Fibroblast of villous mesenchyme (primary cell): ENCODE data around the gene TBC1D20. TPM values are rescaled to one million over a fixed set of nuclear protein-coding genes. Genes with fewer than 3 reads are reported as not detected.

Experiments
- DNase-seq: peaks from one replicate; pipeline ENCODE4 v3.0.0-alpha.2; 2010; ENCODE audit warnings: low read depth
- H3K4me3 ChIP-seq: 2 replicates; pipeline ENCODE4 v1.5.1; 2011; ENCODE audit warnings: low read depth, mild to moderate bottlenecking, low read length
- CTCF ChIP-seq: IDR thresholded peaks from 2 replicates; pipeline ENCODE4 v1.5.1; 2012; ENCODE audit warnings: low read depth, mild to moderate bottlenecking, low read length; ENCODE audit not compliant: insufficient read depth
- total RNA-seq: library from RNA; depleted of rRNA; stranded (reverse); fragments of >200 nt; gene quantifications from 2 replicates; pipeline ENCODE4 v1.2.3, GENCODE V29; 2012

TBC1D20 gene
- total RNA-seq, 1 donor, result 42.3 TPM

- no peak overlapping the region for H3K4me3 ChIP-seq
- no peak for DNase-seq
- no peak for TF ChIP-seq CTCF
These were observed 42.7 kb downstream of the TBC1D20 start for GRCh38 chr20:419556-420165.

- no peak overlapping the region for H3K4me3 ChIP-seq
- DNase-seq, result no peak
- no peak for TF ChIP-seq CTCF
These were observed 43.4 kb downstream of the TBC1D20 start for GRCh38 chr20:418858-419365.

- H3K4me3 ChIP-seq, result no peak overlapping the region
- no peak for DNase-seq
- no peak for TF ChIP-seq CTCF
These were observed 44.5 kb downstream of the TBC1D20 start for GRCh38 chr20:417801-418342.

- no peak for TF ChIP-seq CTCF
- no peak overlapping the region for H3K4me3 ChIP-seq
- no peak for DNase-seq
These were observed 45.2 kb downstream of the TBC1D20 start for GRCh38 chr20:416950-417800.

- no peak overlapping the region for H3K4me3 ChIP-seq
- no peak for TF ChIP-seq CTCF
- DNase-seq, result peak; percentile 59
These were observed 46.5 kb downstream of the TBC1D20 start for GRCh38 chr20:415820-416322.

- no peak for TF ChIP-seq CTCF
- no peak overlapping the region for H3K4me3 ChIP-seq
- DNase-seq, result no peak
These were observed 48.2 kb downstream of the TBC1D20 start for GRCh38 chr20:414161-414560.
